Endodermal cell (in vitro differentiated cells): ENCODE measurements around the gene KCNQ4. TPM values are rescaled to one million over a fixed set of nuclear protein-coding genes. Genes with fewer than 3 reads are reported as not detected.

Experiments
- DNase-seq: peaks from one replicate; pipeline ENCODE4 v3.0.0-alpha.2; 2017
- H3K27ac ChIP-seq: 2 replicates; pipeline ENCODE4 v1.5.1; 2013; ENCODE audit warnings: mild to moderate bottlenecking, low read depth, low read length, moderate library complexity
- H3K27me3 ChIP-seq: 2 replicates; pipeline ENCODE4 v1.6.1; 2013; ENCODE audit warnings: mild to moderate bottlenecking, low read length, moderate library complexity; ENCODE audit not compliant: insufficient read depth, control insufficient read depth, poor library complexity, severe bottlenecking
- H3K36me3 ChIP-seq: 2 replicates; pipeline ENCODE4 v1.7.0; 2013; ENCODE audit warnings: mild to moderate bottlenecking, low read length, moderate library complexity; ENCODE audit not compliant: control insufficient read depth, insufficient read depth
- H3K4me1 ChIP-seq: one replicate; pipeline ENCODE4 v1.7.0; 2013; ENCODE audit warnings: low read length; ENCODE audit not compliant: control insufficient read depth, insufficient read depth
- H3K4me3 ChIP-seq: 2 replicates; pipeline ENCODE4 v1.5.1; 2013; ENCODE audit warnings: mild to moderate bottlenecking, low read length, moderate library complexity
- H3K9ac ChIP-seq: 2 replicates; pipeline ENCODE4 v1.6.1; 2013; ENCODE audit warnings: mild to moderate bottlenecking, low read length, moderate library complexity; ENCODE audit not compliant: poor library complexity, severe bottlenecking; ENCODE audit errors: extremely low read depth
- H3K9me3 ChIP-seq: 2 replicates; pipeline ENCODE4 v1.6.1; 2013; ENCODE audit warnings: mild to moderate bottlenecking, low read length, moderate library complexity; ENCODE audit not compliant: control insufficient read depth
- H3K27ac Mint-ChIP-seq: 2 replicates; pipeline ENCODE4 v1.8.0; 2020; ENCODE audit warnings: mixed read lengths
- H3K27me3 Mint-ChIP-seq: 2 replicates; pipeline ENCODE4 v1.8.0; 2021; ENCODE audit warnings: mild to moderate bottlenecking, mixed read lengths; ENCODE audit not compliant: insufficient read depth
- H3K36me3 Mint-ChIP-seq: 2 replicates; pipeline ENCODE4 v1.8.0; 2020; ENCODE audit warnings: low read depth, mixed read lengths
- H3K4me1 Mint-ChIP-seq: 2 replicates; pipeline ENCODE4 v1.8.0; 2020; ENCODE audit warnings: mixed read lengths
- H3K4me3 Mint-ChIP-seq: 2 replicates; pipeline ENCODE4 v1.8.0; 2020; ENCODE audit warnings: mild to moderate bottlenecking, moderate library complexity, mixed read lengths
- H3K9me3 Mint-ChIP-seq: 2 replicates; pipeline ENCODE4 v1.8.0; 2020; ENCODE audit warnings: mild to moderate bottlenecking, mixed read lengths
- CTCF ChIP-seq: fragments of 200-600 bp; sonication (generic); conservative IDR thresholded peaks from 2 replicates; pipeline ENCODE4 v1.5.0; 2021; ENCODE audit warnings: antibody characterized with exemption, mild to moderate bottlenecking
- WGBS, 2 experiments: methylation state at CpG; one replicate each; pipeline versions ENCODE4 v1.1.5 to v1.1.7; 2013; ENCODE audit warnings: missing lambda C conversion rate in 2 of 2, mixed read lengths in 1 of 2; ENCODE audit not compliant: insufficient coverage in 1 of 2, insufficient read length in 1 of 2; 5-methylcytosine and 5-hydroxymethylcytosine counted together
- total RNA-seq, 2 donors: library from RNA; stranded (reverse); fragmentation: NEBNext Ultra II Directional in 1 of 2; extraction: Animal tissue kit (Norgen Biotek cat#: 25700) in 1 of 2; gene quantifications; 2 replicates in 1 of 2; 3 replicates in 1 of 2; pipeline ENCODE4 v1.2.1, GENCODE V29; 2021

Gene KCNQ4
- total RNA-seq, 2 donors from 2014 or later = 0.22 to 0.88 TPM

GRCh38 chr1:40785446-40785845 is 1.9 kb downstream of the KCNQ4 start:
- 88 to 92% methylated on average over 6 to 7 of the region's 7 CpGs for WGBS, 2 experiments
- H3K4me1 Mint-ChIP-seq = peaks cover 13% of the 10 kb centered on the region
- H3K9ac ChIP-seq = no peak overlapping the region
- no peak overlapping the region for H3K4me3 Mint-ChIP-seq
- H3K36me3 ChIP-seq = no peaks in the 10 kb centered on the region
- no peak overlapping the region for H3K4me3 ChIP-seq
- TF ChIP-seq CTCF = no peak
- H3K27ac Mint-ChIP-seq = no peak overlapping the region
- H3K9me3 Mint-ChIP-seq = no peaks in the 10 kb centered on the region
- no peaks in the 10 kb centered on the region for H3K36me3 Mint-ChIP-seq
- no peak overlapping the region for H3K27ac ChIP-seq
- no peak for DNase-seq
- H3K9me3 ChIP-seq = no peaks in the 10 kb centered on the region
- no peaks in the 10 kb centered on the region for H3K4me1 ChIP-seq
- peaks cover 73% of the 10 kb centered on the region for H3K27me3 Mint-ChIP-seq
- H3K27me3 ChIP-seq = peaks cover 54% of the 10 kb centered on the region

GRCh38 chr1:40786171-40786994 is 2.8 kb downstream of the KCNQ4 start:
- no peak overlapping the region for H3K27ac Mint-ChIP-seq
- Histone ChIP-seq H3K4me1 (no peaks in the 10 kb centered on the region), H3K4me3 (no peak overlapping the region), H3K9ac (no peak overlapping the region), H3K27ac (no peak overlapping the region), H3K9me3 (no peaks in the 10 kb centered on the region), H3K36me3 (no peaks in the 10 kb centered on the region), H3K27me3 (peaks cover 45% of the 10 kb centered on the region)
- H3K4me1 Mint-ChIP-seq = peaks cover 13% of the 10 kb centered on the region
- H3K27me3 Mint-ChIP-seq = peaks cover 67% of the 10 kb centered on the region
- H3K36me3 Mint-ChIP-seq = no peaks in the 10 kb centered on the region
- no peak overlapping the region for H3K4me3 Mint-ChIP-seq
- TF ChIP-seq CTCF = no peak
- no peaks in the 10 kb centered on the region for H3K9me3 Mint-ChIP-seq
- 92 to 100% methylated on average over 3 to 9 of the region's 9 CpGs for WGBS, 2 experiments
- no peak for DNase-seq

GRCh38 chr1:40786995-40787705 is 3.6 kb downstream of the KCNQ4 start:
- Histone ChIP-seq H3K36me3 (no peaks in the 10 kb centered on the region), H3K27me3 (peaks cover 37% of the 10 kb centered on the region), H3K4me1 (no peaks in the 10 kb centered on the region), H3K27ac (no peak overlapping the region), H3K9ac (no peak overlapping the region), H3K4me3 (no peak overlapping the region), H3K9me3 (no peaks in the 10 kb centered on the region)
- H3K4me3 Mint-ChIP-seq = no peak overlapping the region
- peaks cover 13% of the 10 kb centered on the region for H3K4me1 Mint-ChIP-seq
- H3K36me3 Mint-ChIP-seq = no peaks in the 10 kb centered on the region
- H3K27me3 Mint-ChIP-seq = peaks cover 62% of the 10 kb centered on the region
- no peak for DNase-seq
- no peak for TF ChIP-seq CTCF
- peak overlapping the region; percentile 58 for H3K27ac Mint-ChIP-seq
- 89 to 100% methylated on average over 2 to 9 of the region's 9 CpGs for WGBS, 2 experiments
- H3K9me3 Mint-ChIP-seq = no peaks in the 10 kb centered on the region
